Calu3 (cell line): Measurements from ENCODE around the gene SQSTM1. TPM values are rescaled to one million over a fixed set of nuclear protein-coding genes. Genes with fewer than 3 reads are reported as not detected.

Source experiments
- BruUV-seq: library from RNA; stranded (reverse); fragments of 400-500 nt; replicated peaks from 2 replicates; lab custom pipeline; 2021; lab: Mats Ljungman, UMichigan
- CTCF ChIA-PET: fragments of 300-600 bp; sonication (Branson Sonifier 250); formaldehyde crosslinking; loops from one replicate; lab custom pipeline; 2022; ENCODE audit warnings: antibody characterized with exemption; lab: Charles Lee
- DNase-seq: peaks from one replicate; pipeline ENCODE4 v3.0.0; 2022
- H3K27ac Mint-ChIP-seq: one replicate; pipeline ENCODE4 v1.8.0; 2022; ENCODE audit warnings: mixed read lengths; ENCODE audit not compliant: unreplicated experiment
- H3K27me3 Mint-ChIP-seq: one replicate; pipeline ENCODE4 v1.8.0; 2022; ENCODE audit warnings: mixed read lengths; ENCODE audit not compliant: unreplicated experiment
- H3K36me3 Mint-ChIP-seq: one replicate; pipeline ENCODE4 v1.8.0; 2022; ENCODE audit warnings: mild to moderate bottlenecking, moderate library complexity, mixed read lengths; ENCODE audit not compliant: insufficient read depth, unreplicated experiment
- H3K4me1 Mint-ChIP-seq: one replicate; pipeline ENCODE4 v1.8.0; 2022; ENCODE audit warnings: mild to moderate bottlenecking, low read depth, mixed read lengths; ENCODE audit not compliant: unreplicated experiment
- H3K4me3 Mint-ChIP-seq: one replicate; pipeline ENCODE4 v1.8.0; 2022; ENCODE audit warnings: mild to moderate bottlenecking, low read depth, moderate library complexity, mixed read lengths; ENCODE audit not compliant: unreplicated experiment
- H3K9me3 Mint-ChIP-seq: one replicate; pipeline ENCODE4 v1.8.0; 2022; ENCODE audit warnings: low read depth, mixed read lengths; ENCODE audit not compliant: unreplicated experiment
- intact Hi-C: fragments of 100-400 bp; cut with micrococcal nuclease; formaldehyde crosslinking; loops from one replicate; pipeline ENCODE4 v1.10.0; 2022; ENCODE audit not compliant: unreplicated experiment
- total RNA-seq: library from RNA; stranded (reverse); gene quantifications from 2 replicates; pipeline ENCODE4 v1.2.3, GENCODE V29; 2022
- TF ChIP-seq, protein P1 (sequence below): fragments of 200-600 bp; IDR thresholded peaks from one replicate; pipeline ENCODE4 v1.8.0; 2022; ENCODE audit warnings: antibody characterized with exemption; ENCODE audit not compliant: unreplicated experiment

Gene SQSTM1
- total RNA-seq, 1 experiment from 2014 or later = 1,023 TPM

DNA sequence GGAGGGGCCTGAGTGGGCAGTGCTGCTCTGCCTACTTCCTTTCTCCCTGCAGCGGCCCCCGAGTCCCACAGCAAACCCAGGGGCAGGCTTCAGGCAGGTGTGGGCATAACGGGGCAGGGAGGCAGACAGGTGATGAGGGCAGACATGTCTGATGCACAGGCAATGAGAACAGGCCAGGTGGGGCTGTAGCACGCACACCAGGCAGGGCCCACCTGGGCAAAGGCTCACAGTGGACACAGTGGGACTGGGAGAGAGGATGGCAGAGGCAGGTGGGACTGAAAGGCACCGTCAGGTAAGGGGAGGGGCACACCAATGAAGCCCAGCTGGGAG, 21.1 kb upstream of the SQSTM1 start:
- TF ChIP-seq, protein P1, sequence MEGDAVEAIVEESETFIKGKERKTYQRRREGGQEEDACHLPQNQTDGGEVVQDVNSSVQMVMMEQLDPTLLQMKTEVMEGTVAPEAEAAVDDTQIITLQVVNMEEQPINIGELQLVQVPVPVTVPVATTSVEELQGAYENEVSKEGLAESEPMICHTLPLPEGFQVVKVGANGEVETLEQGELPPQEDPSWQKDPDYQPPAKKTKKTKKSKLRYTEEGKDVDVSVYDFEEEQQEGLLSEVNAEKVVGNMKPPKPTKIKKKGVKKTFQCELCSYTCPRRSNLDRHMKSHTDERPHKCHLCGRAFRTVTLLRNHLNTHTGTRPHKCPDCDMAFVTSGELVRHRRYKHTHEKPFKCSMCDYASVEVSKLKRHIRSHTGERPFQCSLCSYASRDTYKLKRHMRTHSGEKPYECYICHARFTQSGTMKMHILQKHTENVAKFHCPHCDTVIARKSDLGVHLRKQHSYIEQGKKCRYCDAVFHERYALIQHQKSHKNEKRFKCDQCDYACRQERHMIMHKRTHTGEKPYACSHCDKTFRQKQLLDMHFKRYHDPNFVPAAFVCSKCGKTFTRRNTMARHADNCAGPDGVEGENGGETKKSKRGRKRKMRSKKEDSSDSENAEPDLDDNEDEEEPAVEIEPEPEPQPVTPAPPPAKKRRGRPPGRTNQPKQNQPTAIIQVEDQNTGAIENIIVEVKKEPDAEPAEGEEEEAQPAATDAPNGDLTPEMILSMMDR = no peak
- no peak for DNase-seq
- Mint-ChIP-seq H3K4me1 (peaks cover 39% of the 10 kb centered on the region), H3K36me3 (peaks cover 100% of the 10 kb centered on the region), H3K27me3 (no peaks in the 10 kb centered on the region), H3K27ac (peak overlapping the region; percentile 23), H3K4me3 (no peak overlapping the region), H3K9me3 (no peaks in the 10 kb centered on the region)
- intact Hi-C loops = no loop called here
- CTCF ChIA-PET = no interaction called here
- no TSS peak for BruUV-seq

DNA sequence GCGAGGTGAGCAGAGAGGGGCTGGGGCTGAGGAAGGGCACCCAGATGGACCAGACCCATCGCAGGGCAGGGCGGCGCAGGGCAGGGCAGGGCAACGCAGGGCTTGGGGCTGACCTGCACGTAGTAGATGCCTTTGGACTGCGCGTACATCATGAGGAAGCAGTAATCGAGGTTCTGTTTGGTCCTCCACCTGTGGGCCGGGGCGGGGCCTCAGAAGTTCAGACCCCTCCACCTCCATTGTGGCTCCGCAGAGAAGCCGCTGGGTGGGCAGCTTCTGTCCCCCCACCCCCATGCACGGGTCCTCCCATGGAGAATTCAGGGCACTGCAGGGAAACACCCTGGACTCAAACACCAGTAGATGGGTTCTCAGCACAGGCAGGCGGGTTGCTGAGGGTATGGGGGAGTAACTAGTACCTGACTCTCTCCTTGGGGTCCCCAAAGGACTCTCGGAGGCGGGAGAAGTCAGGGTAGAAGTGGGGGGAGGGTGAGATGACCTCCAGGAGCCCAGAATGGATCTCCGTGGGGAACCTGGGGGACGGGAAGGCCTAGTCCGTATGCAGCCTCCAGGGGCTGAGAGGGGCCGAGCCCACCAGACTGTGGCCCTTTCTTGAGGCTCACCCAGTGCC, 20.5 kb upstream of the SQSTM1 start:
- intact Hi-C loops = loop anchor here (5.0 kb wide), 1 partner anchor 178 kb away; the partner anchor contains the start of gene HNRNPH1
- CTCF ChIA-PET = no interaction called here

DNA sequence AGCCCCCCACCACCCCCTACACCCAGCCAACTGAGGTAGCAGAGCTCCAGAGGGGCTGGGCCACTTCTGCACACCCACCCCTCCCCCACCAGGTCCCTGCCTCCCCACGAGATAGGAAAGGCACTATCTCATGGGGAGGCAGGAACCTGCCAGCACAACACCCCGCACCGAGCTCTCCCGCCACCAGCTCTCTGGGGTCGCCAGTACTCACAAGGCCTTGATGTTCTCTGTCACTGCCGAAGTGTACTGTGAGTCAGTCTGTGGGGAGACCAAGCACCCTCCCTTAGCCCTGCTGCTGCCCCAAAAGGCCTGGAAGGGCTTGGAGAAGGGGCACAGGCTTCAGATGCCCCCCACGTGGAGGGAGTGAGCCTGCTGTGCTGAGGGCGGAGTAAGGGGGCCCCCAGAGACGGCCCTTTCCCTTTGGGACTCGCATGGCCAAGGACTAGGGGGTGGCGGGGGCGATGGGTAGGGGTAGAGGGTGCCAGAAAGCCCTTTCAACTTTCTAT, 20.0 kb upstream of the SQSTM1 start:
- H3K36me3 Mint-ChIP-seq = peaks cover 100% of the 10 kb centered on the region
- CTCF ChIA-PET = no interaction called here
- H3K4me3 Mint-ChIP-seq = no peak overlapping the region

More for the DNA sequence above, 20.5 kb upstream of the SQSTM1 start:
- H3K9me3 Mint-ChIP-seq = no peaks in the 10 kb centered on the region
- no peak overlapping the region for H3K4me3 Mint-ChIP-seq
- DNase-seq = no peak
- TF ChIP-seq, protein P1 = no peak
- no peaks in the 10 kb centered on the region for H3K27me3 Mint-ChIP-seq
- H3K36me3 Mint-ChIP-seq = peaks cover 100% of the 10 kb centered on the region
- no TSS peak for BruUV-seq
- no peak overlapping the region for H3K27ac Mint-ChIP-seq
- peaks cover 36% of the 10 kb centered on the region for H3K4me1 Mint-ChIP-seq

DNA sequence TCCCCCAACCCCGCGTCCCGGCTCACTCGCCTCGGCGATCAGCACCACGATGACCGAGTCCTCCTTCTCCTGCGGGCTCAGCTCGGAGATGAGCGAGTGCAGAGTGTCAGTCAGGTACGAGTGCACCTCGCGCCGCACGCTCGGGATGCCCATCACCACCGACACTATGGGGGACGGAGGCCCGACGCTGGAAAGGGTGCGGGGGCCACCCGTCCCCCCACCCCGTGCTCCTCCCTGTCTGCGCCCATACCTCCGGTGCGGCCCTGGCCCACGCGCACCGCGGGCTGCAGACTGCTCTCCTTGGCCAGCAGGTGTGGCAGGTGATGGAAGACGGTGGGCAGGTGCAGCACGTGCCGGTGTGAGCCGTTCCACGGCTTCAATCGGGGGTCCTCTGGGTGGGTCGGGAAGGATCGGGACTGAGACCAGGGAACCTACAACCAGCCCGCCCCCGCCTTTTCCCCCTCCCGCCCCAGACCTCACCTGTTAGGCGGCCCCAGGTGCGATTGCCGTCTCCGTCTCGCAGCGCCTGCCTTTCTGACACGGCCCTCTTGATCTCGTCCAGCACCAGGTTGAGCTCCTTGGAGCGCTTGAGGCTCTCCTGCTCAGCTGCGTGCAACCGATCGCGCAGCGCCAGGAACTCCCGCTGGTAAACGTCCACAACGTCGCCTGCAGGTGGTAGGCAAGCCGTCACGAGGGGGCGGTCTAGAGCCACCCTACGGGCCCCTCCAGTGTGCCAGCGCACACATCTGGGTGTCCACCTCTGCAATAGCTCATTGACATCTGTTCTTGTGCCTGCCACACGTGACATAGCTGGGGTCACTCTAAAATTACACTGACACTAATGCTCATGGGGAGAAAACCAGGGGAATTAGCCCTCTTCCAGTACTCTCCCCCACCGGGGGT, 19.1 kb upstream of the SQSTM1 start:
- CTCF ChIA-PET = no interaction called here

More for the DNA sequence above, 20.0 kb upstream of the SQSTM1 start:
- intact Hi-C loops = loop anchor here (5.0 kb wide), 1 partner anchor 178 kb away; the partner anchor contains the start of gene HNRNPH1
- TF ChIP-seq, protein P1 = no peak
- Mint-ChIP-seq H3K27me3 (no peaks in the 10 kb centered on the region), H3K4me1 (peaks cover 36% of the 10 kb centered on the region), H3K9me3 (no peaks in the 10 kb centered on the region), H3K27ac (no peak overlapping the region)
- no TSS peak for BruUV-seq
- DNase-seq = no peak

More for the DNA sequence above, 19.1 kb upstream of the SQSTM1 start:
- Mint-ChIP-seq H3K4me3 (no peak overlapping the region), H3K27me3 (no peaks in the 10 kb centered on the region), H3K36me3 (peaks cover 98% of the 10 kb centered on the region), H3K27ac (no peak overlapping the region), H3K9me3 (no peaks in the 10 kb centered on the region), H3K4me1 (peaks cover 34% of the 10 kb centered on the region)
- TF ChIP-seq, protein P1 = no peak
- intact Hi-C loops = loop anchor here (5.0 kb wide), 1 partner anchor 179 kb away; the partner anchor contains the start of gene HNRNPH1
- no peak for DNase-seq
- no TSS peak for BruUV-seq
